OCI-LY7 (cell line): ENCODE data around the gene STON2. TPM values are rescaled to one million over a fixed set of nuclear protein-coding genes. Genes with fewer than 3 reads are reported as not detected.

Source experiments
- BruUV-seq: library from RNA; stranded (reverse); fragments of 400-500 nt; replicated peaks from 2 replicates; lab custom pipeline; 2021; lab: Mats Ljungman, UMichigan
- CTCF ChIA-PET: fragments of 300-600 bp; sonication (Branson Sonifier 250); formaldehyde crosslinking; loops from one replicate; lab custom pipeline; 2022; ENCODE audit warnings: antibody characterized with exemption; ENCODE audit not compliant: unreplicated experiment; lab: Charles Lee
- POLR2A ChIA-PET: fragments of 300-600 bp; sonication (Branson Sonifier 250); formaldehyde crosslinking; loops from one replicate; lab custom pipeline; 2022; ENCODE audit warnings: antibody characterized with exemption; lab: Charles Lee
- DNase-seq: peaks from one replicate; pipeline ENCODE4 v3.0.0-alpha.2; 2015; ENCODE audit warnings: low spot score
- H2AFZ ChIP-seq: fragments of 200-600 bp; sonication (generic), shearing (Covaris generic); 2 replicates; pipeline ENCODE4 v1.6.1; 2014; ENCODE audit warnings: mild to moderate bottlenecking, antibody characterized with exemption, low read length, moderate library complexity
- H3K27ac ChIP-seq: fragments of 200-600 bp; sonication (generic); 2 replicates; pipeline ENCODE4 v1.5.1; 2014; ENCODE audit warnings: mixed run types, low read depth, mild to moderate bottlenecking, moderate library complexity, low read length, inconsistent platforms; ENCODE audit not compliant: poor library complexity, severe bottlenecking
- H3K36me3 ChIP-seq: fragments of 200-600 bp; sonication (generic); 2 replicates; pipeline ENCODE4 v1.6.1; 2014; ENCODE audit warnings: mild to moderate bottlenecking, antibody characterized with exemption, low read length, moderate library complexity, mixed read lengths; ENCODE audit not compliant: insufficient read depth
- H3K4me1 ChIP-seq: fragments of 200-600 bp; sonication (generic); 2 replicates; pipeline ENCODE4 v1.5.1; 2014; ENCODE audit warnings: mild to moderate bottlenecking, low read length; ENCODE audit not compliant: insufficient read depth, poor library complexity, severe bottlenecking
- H3K4me2 ChIP-seq: fragments of 200-600 bp; sonication (generic); 2 replicates; pipeline ENCODE4 v1.6.1; 2014; ENCODE audit warnings: mild to moderate bottlenecking, low read length
- H3K4me3 ChIP-seq: fragments of 200-600 bp; sonication (generic); 2 replicates; pipeline ENCODE4 v1.5.1; 2014; ENCODE audit warnings: mild to moderate bottlenecking, low read depth, low read length; ENCODE audit not compliant: poor library complexity, severe bottlenecking
- H3K79me2 ChIP-seq: fragments of 200-600 bp; sonication (generic); 2 replicates; pipeline ENCODE4 v1.6.1; 2016; ENCODE audit warnings: low read depth, mild to moderate bottlenecking, low read length, moderate library complexity, mixed read lengths; ENCODE audit not compliant: insufficient read depth
- H3K9me2 ChIP-seq: fragments of 200-600 bp; sonication (generic); 2 replicates; pipeline ENCODE4 v1.6.1; 2016; ENCODE audit warnings: mild to moderate bottlenecking, low read length, mixed read lengths; ENCODE audit not compliant: insufficient read depth
- H3K9me3 ChIP-seq: fragments of 200-600 bp; sonication (generic); 2 replicates; pipeline ENCODE4 v1.6.1; 2014; ENCODE audit warnings: mild to moderate bottlenecking, mixed run types, low read length, mixed read lengths
- H4K20me1 ChIP-seq: fragments of 200-600 bp; sonication (generic); 2 replicates; pipeline ENCODE4 v1.6.1; 2014; ENCODE audit warnings: mild to moderate bottlenecking, antibody characterized with exemption, low read length, moderate library complexity, mixed read lengths; ENCODE audit not compliant: insufficient read depth
- CTCF ChIP-seq: fragments of 200-600 bp; sonication (generic); conservative IDR thresholded peaks from 2 replicates; pipeline ENCODE4 v1.5.1; 2014; ENCODE audit warnings: mild to moderate bottlenecking, antibody characterized with exemption, low read length, moderate library complexity, mixed read lengths
- EZH2phosphoT487 ChIP-seq: fragments of 200-600 bp; sonication (generic); IDR thresholded peaks from 2 replicates; pipeline ENCODE4 v1.6.1; 2018; ENCODE audit warnings: low read depth, borderline replicate concordance, mild to moderate bottlenecking, mixed run types, antibody characterized with exemption, low read length, moderate library complexity, mixed read lengths
- intact Hi-C: fragments of 100-400 bp; cut with micrococcal nuclease; formaldehyde crosslinking; loops from one replicate; pipeline ENCODE4 v1.10.0; 2022; ENCODE audit not compliant: unreplicated experiment
- total RNA-seq, 2 experiments: library from RNA; depleted of rRNA in 1 of 2; stranded (reverse); fragments of >200 nt in 1 of 2; shearing (Covaris generic) in 1 of 2; gene quantifications; 2 replicates each; pipeline ENCODE4 v1.2.3, GENCODE V29; 2014 to 2022

STON2 gene
- total RNA-seq, 2 experiments from 2014 or later: 0.25 TPM; not detected in 1

- Histone ChIP-seq H4K20me1 (no peaks in the 10 kb centered on the region), H3K79me2 (no peaks in the 10 kb centered on the region), H3K9me3 (no peaks in the 10 kb centered on the region), H2AFZ (no peak overlapping the region), H3K9me2 (no peaks in the 10 kb centered on the region), H3K4me1 (no peaks in the 10 kb centered on the region), H3K27ac (no peak overlapping the region), H3K36me3 (no peaks in the 10 kb centered on the region), H3K4me2 (no peak overlapping the region), H3K4me3 (no peak overlapping the region)
- no peak for DNase-seq
- no peak for TF ChIP-seq CTCF
- no peak for TF ChIP-seq EZH2phosphoT487
- ChIA-PET POLR2A (no interaction called here), CTCF (no interaction called here)
- BruUV-seq: no TSS peak
- intact Hi-C loops: no loop called here
Measured at GRCh38 chr14:81412779-81413178, 12.7 kb upstream of the STON2 start.

GRCh38 chr14:81408595-81408994 lies 8.5 kb upstream of the STON2 start:
- CTCF ChIA-PET: no interaction called here
- H3K27ac ChIP-seq: no peak overlapping the region
- DNase-seq: no peak

GRCh38 chr14:81406863-81407262 lies 6.7 kb upstream of the STON2 start:
- Histone ChIP-seq H3K36me3 (no peaks in the 10 kb centered on the region), H4K20me1 (no peaks in the 10 kb centered on the region), H3K9me2 (no peaks in the 10 kb centered on the region), H3K9me3 (no peaks in the 10 kb centered on the region), H3K27ac (no peak overlapping the region), H3K79me2 (no peaks in the 10 kb centered on the region), H3K4me3 (no peak overlapping the region), H3K4me1 (no peaks in the 10 kb centered on the region), H3K4me2 (no peak overlapping the region), H2AFZ (no peak overlapping the region)
- POLR2A ChIA-PET: no interaction called here
- intact Hi-C loops: no loop called here
- no peak for DNase-seq
- TF ChIP-seq CTCF: no peak
- no peak for TF ChIP-seq EZH2phosphoT487
- CTCF ChIA-PET: no interaction called here
- no TSS peak for BruUV-seq

More at GRCh38 chr14:81408595-81408994, 8.5 kb upstream of the STON2 start:
- Histone ChIP-seq H3K79me2 (no peaks in the 10 kb centered on the region), H3K9me3 (no peaks in the 10 kb centered on the region), H3K4me1 (no peaks in the 10 kb centered on the region), H3K4me2 (no peak overlapping the region), H3K36me3 (no peaks in the 10 kb centered on the region), H3K4me3 (no peak overlapping the region), H4K20me1 (no peaks in the 10 kb centered on the region), H3K9me2 (no peaks in the 10 kb centered on the region), H2AFZ (no peak overlapping the region)
- POLR2A ChIA-PET: no interaction called here
- TF ChIP-seq EZH2phosphoT487 (no peak), CTCF (no peak)
- intact Hi-C loops: no loop called here
- no TSS peak for BruUV-seq
